HepG2 (cell line): ENCODE data around the gene SMAP1. TPM values are rescaled to one million over a fixed set of nuclear protein-coding genes. Genes with fewer than 3 reads are reported as not detected.

ENCODE experiments used
- ATRX ChIP-seq: sonication (generic); formaldehyde crosslinking; IDR thresholded peaks from 2 replicates; pipeline ENCODE4 v1.4.0; 2020; ENCODE audit warnings: missing genetic modification reagents, borderline replicate concordance
- CBX2 ChIP-seq, 2 experiments: fragments of 200-600 bp in 1 of 2; sonication (generic); formaldehyde crosslinking in 1 of 2; IDR thresholded peaks; 2 replicates each; pipeline versions ENCODE4 v1.7.0 to v1.8.1; 2018 to 2022; ENCODE audit warnings: low read depth in 2 of 2, low read length in 1 of 2, mild to moderate bottlenecking in 1 of 2, missing genetic modification reagents in 1 of 2
- MAFG ChIP-seq: sonication (generic); formaldehyde crosslinking; IDR thresholded peaks from 2 replicates; pipeline ENCODE4 v1.5.1; 2020; ENCODE audit warnings: mild to moderate bottlenecking, missing genetic modification reagents
- MAZ ChIP-seq, 2 experiments: sonication (generic) in 1 of 2; formaldehyde crosslinking in 1 of 2; IDR thresholded peaks; 2 replicates each; pipeline versions ENCODE4 v1.5.0 to v1.6.1; 2012 to 2020; ENCODE audit warnings: low read depth in 2 of 2, mild to moderate bottlenecking in 2 of 2, borderline replicate concordance in 1 of 2, improper control_type of control experiment in 1 of 2, low read length in 1 of 2, missing genetic modification reagents in 1 of 2, moderate library complexity in 1 of 2
- MYNN ChIP-seq: sonication (generic); formaldehyde crosslinking; IDR thresholded peaks from 2 replicates; pipeline ENCODE4 v1.4.0; 2020; ENCODE audit warnings: mild to moderate bottlenecking, low read depth, missing genetic modification reagents
- PBX3 ChIP-seq: sonication (generic); formaldehyde crosslinking; IDR thresholded peaks from 2 replicates; pipeline ENCODE4 v1.8.1; 2023; ENCODE audit warnings: missing genetic modification reagents, inconsistent platforms, borderline replicate concordance
- POGZ ChIP-seq: sonication (generic); formaldehyde crosslinking; IDR thresholded peaks from 2 replicates; pipeline ENCODE4 v1.4.0; 2020; ENCODE audit warnings: mild to moderate bottlenecking, missing genetic modification reagents
- ZBTB4 ChIP-seq: sonication (generic); formaldehyde crosslinking; IDR thresholded peaks from 2 replicates; pipeline ENCODE4 v1.4.0; 2020; ENCODE audit warnings: missing genetic modification reagents, mild to moderate bottlenecking, borderline replicate concordance
- ZFP37 ChIP-seq: sonication (generic); formaldehyde crosslinking; IDR thresholded peaks from 2 replicates; pipeline ENCODE4 v1.4.0; 2020; ENCODE audit warnings: missing genetic modification reagents, borderline replicate concordance
- ZNF234 ChIP-seq: sonication (generic); formaldehyde crosslinking; conservative IDR thresholded peaks from 2 replicates; pipeline ENCODE4 v1.5.1; 2020; ENCODE audit warnings: mild to moderate bottlenecking, missing genetic modification reagents
- ZNF350 ChIP-seq: sonication (generic); formaldehyde crosslinking; IDR thresholded peaks from 2 replicates; pipeline ENCODE4 v1.4.0; 2020; ENCODE audit warnings: mild to moderate bottlenecking, low read depth, missing genetic modification reagents, borderline replicate concordance
- ZNF407 ChIP-seq: sonication (generic); formaldehyde crosslinking; IDR thresholded peaks from one replicate; pipeline ENCODE4 v1.5.1; 2020; ENCODE audit warnings: mild to moderate bottlenecking, missing genetic modification reagents; ENCODE audit errors: not compliant biosample characterization
- ZNF614 ChIP-seq: IDR thresholded peaks from 2 replicates; pipeline ENCODE4 v1.6.1; 2018; ENCODE audit warnings: missing biosample characterization, missing genetic modification reagents, inconsistent platforms, borderline replicate concordance
- ZNF772 ChIP-seq: sonication (generic); formaldehyde crosslinking; IDR thresholded peaks from 2 replicates; pipeline ENCODE4 v1.5.0; 2020; ENCODE audit warnings: mild to moderate bottlenecking, missing genetic modification reagents
- polyA plus RNA-seq, 8 experiments: library from polyadenylated mRNA; depleted of rRNA in 3 of 8; stranded (reverse) in 7 of 8; unstranded in 1 of 8; fragments of >200 nt; fragmentation: Illumina TruSeq in 4 of 8; extraction: Trizol in 4 of 8; gene quantifications; 2 replicates each; pipeline versions ENCODE4 v1.2.1 to v1.2.3, GENCODE V29; 2011 to 2016; ENCODE audit warnings: low read depth in 4 of 8, missing spikeins in 1 of 8, mixed read lengths in 1 of 8; ENCODE audit not compliant: insufficient read depth in 1 of 8
- total RNA-seq, 5 experiments: library from RNA; depleted of rRNA; stranded (reverse); fragments of >200 nt; fragmentation: Illumina TruSeq; extraction: Trizol; gene quantifications; 2 replicates each; pipeline ENCODE4 v1.2.3, GENCODE V29; 2016; ENCODE audit warnings: low read depth in 1 of 5

The SMAP1 gene
- total and polyA plus RNA-seq, 2 of the 13 experiments (the other 11 are each of a cell fraction or from before 2014, with no cell fraction given): 13.4 to 17.8 TPM

- TF ChIP-seq ZNF407 (CRISPR knock-in tag): peak; percentile 31
- no peak for TF ChIP-seq ZNF772 (CRISPR knock-in tag)
- TF ChIP-seq MAFG (CRISPR knock-in tag): no peak
- no peak for TF ChIP-seq ATRX (CRISPR knock-in tag)
- TF ChIP-seq ZNF614: peak; percentile 65; the same call in 1 of the 2 replicates
- peak; percentile 49; the same call in 1 of the 2 replicates for TF ChIP-seq MAZ (IDR thresholded peaks at IDR 0.05; ENCODE audit: borderline replicate concordance, low read depth, low read length)
- TF ChIP-seq MAZ (CRISPR knock-in tag; IDR thresholded peaks at IDR 0.05; ENCODE audit: low read depth): peak; percentile 90
- TF ChIP-seq ZBTB4 (CRISPR knock-in tag): no peak
- no peak for TF ChIP-seq CBX2 (IDR thresholded peaks at IDR 0.05; ENCODE audit: low read depth, low read length)
- TF ChIP-seq CBX2 (CRISPR knock-in tag; IDR thresholded peaks at IDR 0.05; ENCODE audit: low read depth): no peak
- TF ChIP-seq ZFP37 (CRISPR knock-in tag): no peak
- TF ChIP-seq POGZ: peak; percentile 91
- peak; percentile 98; the same call in 1 of the 2 replicates for TF ChIP-seq ZNF234 (CRISPR knock-in tag)
- no peak for TF ChIP-seq PBX3 (CRISPR knock-in tag)
- TF ChIP-seq MYNN (CRISPR knock-in tag): no peak
- peak; percentile 42; the same call in 1 of the 2 replicates for TF ChIP-seq ZNF350 (CRISPR knock-in tag)
Measured at GRCh38 chr6:70667711-70668498, at the start of gene SMAP1 (continued).
